NAMALWA (cell line): ENCODE measurements around the gene ACTL7A.
A peak's percentile ranks its signal among the peaks of the same experiment; 100 is the strongest.

Experiments used
- DNase-seq: peaks from one replicate; pipeline ENCODE4 v3.0.0-alpha.2; 2015; ENCODE audit warnings: low spot score

ACTL7A gene

GRCh38 chr9:108850293-108850897 lies 11.7 kb upstream of the ACTL7A start:
- DNase-seq = peak; percentile 5

GRCh38 chr9:108851138-108851537 lies 10.9 kb upstream of the ACTL7A start:
- no peak for DNase-seq

- no peak for DNase-seq
Measured at GRCh38 chr9:108852079-108852478, 10.0 kb upstream of the ACTL7A start.

- DNase-seq = no peak
Measured at GRCh38 chr9:108854094-108854493, 8.0 kb upstream of the ACTL7A start.

- DNase-seq = no peak
Measured at GRCh38 chr9:108854641-108855528, 7.2 kb upstream of the ACTL7A start.

- no peak for DNase-seq
Measured at GRCh38 chr9:108855529-108855886, 6.6 kb upstream of the ACTL7A start.

GRCh38 chr9:108855888-108856287 lies 6.2 kb upstream of the ACTL7A start, which contains the start of gene ACTL7B:
Gene ACTL7B, minus strand, starts transcription at chr9:108855986. Its CDS starts 56 bp downstream, at chr9:108855930.
- no peak for DNase-seq

- no peak for DNase-seq
Measured at GRCh38 chr9:108857572-108857971, 4.5 kb upstream of the ACTL7A start.

GRCh38 chr9:108859459-108860114 lies 2.5 kb upstream of the ACTL7A start:
- no peak for DNase-seq

GRCh38 chr9:108860354-108860753 lies 1.7 kb upstream of the ACTL7A start:
- no peak for DNase-seq

GRCh38 chr9:108860764-108861163 lies 1.3 kb upstream of the ACTL7A start:
- no peak for DNase-seq

GRCh38 chr9:108861464-108861863 lies 602 bp upstream of the ACTL7A start:
- DNase-seq = no peak

- DNase-seq = no peak
Measured at GRCh38 chr9:108863891-108864290, 1.8 kb downstream of the ACTL7A start.

- no peak for DNase-seq
Measured at GRCh38 chr9:108864446-108864845, 2.4 kb downstream of the ACTL7A start.

GRCh38 chr9:108865037-108865436 lies 3.0 kb downstream of the ACTL7A start:
- no peak for DNase-seq

GRCh38 chr9:108866001-108866420 lies 3.9 kb downstream of the ACTL7A start:
- no peak for DNase-seq

GRCh38 chr9:108867116-108867515 lies 5.0 kb downstream of the ACTL7A start:
- DNase-seq = no peak

- DNase-seq = no peak
Measured at GRCh38 chr9:108867829-108868228, 5.8 kb downstream of the ACTL7A start.

GRCh38 chr9:108869092-108869725 lies 7.1 kb downstream of the ACTL7A start:
- no peak for DNase-seq

GRCh38 chr9:108874058-108874788 lies 12.2 kb downstream of the ACTL7A start:
- DNase-seq = no peak

- no peak for DNase-seq
Measured at GRCh38 chr9:108876425-108876824, 14.4 kb downstream of the ACTL7A start.

GRCh38 chr9:108877524-108877923 lies 15.5 kb downstream of the ACTL7A start:
- no peak for DNase-seq
